ENCODE results near the gene SAMD14.

SAMD14 gene

GRCh38 chr17:50132104-50132794 is 2.3 kb upstream of the SAMD14 start:
- no peak for DNase-seq

DNA sequence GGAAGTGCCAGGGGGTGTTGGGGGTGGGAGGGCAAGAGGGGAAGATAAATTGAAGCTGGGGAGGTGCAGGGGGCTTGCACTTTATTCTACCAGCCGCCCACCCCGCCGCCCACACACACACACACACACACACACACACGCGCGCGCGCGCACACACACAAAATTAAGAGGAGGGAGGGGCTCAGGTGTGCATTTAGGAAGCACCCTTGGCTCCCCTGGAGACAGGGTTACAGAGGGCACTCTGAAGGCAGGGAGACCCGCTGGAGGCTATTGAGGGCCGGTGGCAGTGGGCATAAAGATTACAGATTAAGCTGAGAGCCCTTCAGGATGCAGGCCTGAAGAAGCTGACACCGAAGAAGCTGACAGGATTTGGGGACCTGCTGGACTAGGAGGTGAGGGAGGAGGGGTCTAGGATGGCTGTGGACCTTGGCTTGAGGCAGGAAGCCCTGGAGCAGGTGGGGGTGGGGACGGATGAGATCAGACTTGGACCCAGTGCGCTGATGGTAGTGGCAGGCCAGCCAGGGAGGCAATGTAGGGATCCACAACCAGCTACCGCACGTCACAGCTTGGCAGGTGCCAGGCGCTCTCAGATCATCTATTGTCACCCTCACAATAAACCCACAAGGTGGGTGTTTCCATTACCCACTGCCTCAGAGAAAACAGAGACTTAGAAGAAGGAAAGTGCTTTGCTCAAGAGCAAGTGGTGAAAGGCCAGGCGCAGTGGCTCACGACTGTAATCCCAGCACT is 772 bp upstream of the SAMD14 start:
- DNase-seq: peak; percentile 58

- DNase-seq: no peak
Measured at GRCh38 chr17:50129353-50129727, 620 bp downstream of the SAMD14 start.

- no peak for DNase-seq
Measured at GRCh38 chr17:50128441-50129352, 1.3 kb downstream of the SAMD14 start.

DNA sequence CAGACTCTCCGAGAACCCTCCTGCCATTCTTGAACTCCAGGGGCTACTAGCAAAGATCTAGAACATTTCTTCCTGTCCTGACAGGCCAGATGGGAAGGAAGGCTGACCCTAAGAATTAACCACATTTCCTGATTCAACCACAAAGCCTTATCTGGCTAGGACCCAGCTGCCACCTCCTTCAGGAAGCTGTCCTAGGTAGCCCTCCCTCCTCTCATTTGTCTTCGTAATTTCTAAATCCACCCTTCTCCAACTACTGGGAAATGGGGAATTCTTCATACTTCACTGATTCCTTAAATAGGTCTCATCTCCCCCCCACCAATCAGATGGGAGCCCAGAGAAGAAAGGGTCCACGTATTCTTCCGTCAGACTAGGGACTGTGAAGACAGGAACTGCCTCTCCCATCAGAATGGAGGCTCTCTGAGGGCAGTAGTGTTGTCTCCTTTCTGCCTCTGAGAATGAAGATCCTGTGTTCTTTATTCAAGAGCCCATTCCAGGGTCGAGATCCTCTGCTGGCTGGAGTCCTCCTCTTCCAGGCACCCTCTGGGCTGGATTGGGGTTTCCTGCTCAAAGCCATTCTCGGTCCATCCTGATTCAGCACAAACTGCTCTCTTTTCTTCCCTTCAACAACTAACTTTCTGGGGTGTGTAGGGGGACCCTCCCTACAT is 2.1 kb downstream of the SAMD14 start:
- no peak for DNase-seq

GRCh38 chr17:50125420-50125997 is 4.5 kb downstream of the SAMD14 start:
- no peak for DNase-seq

DNA sequence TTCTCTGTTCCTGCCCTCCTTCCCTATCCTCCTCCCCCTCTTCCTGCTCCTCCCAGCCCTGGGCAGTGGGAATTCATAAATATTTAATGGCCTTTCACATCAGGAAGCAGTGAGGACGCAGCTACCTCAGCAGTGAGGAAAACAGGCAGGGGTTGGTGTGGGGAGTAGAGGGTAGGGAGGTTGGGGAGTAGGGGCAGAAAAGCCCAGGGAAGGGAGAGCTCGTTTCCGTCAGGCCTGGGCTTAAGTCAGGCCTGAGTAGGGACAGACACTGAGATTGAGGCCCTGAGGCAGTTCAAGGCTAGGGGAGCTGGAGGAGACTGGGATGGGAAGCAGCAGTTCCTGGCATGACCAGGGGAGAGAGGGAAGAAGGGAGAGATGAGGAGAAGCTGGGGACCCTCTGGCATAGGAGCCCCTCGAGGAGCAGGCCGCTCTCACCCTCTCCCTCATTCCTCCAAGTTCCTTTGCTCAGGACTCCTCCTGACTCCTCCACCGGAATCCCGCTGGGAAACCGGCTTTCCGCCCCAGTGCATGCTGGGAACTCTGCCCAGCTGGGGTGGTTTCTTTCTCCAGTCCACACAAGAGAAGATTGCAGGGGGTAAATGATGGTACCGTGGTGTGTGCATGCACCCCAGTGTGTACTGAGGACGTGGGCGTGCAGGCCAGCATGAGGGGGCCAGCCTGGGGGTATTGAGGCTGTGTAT is 6.2 kb downstream of the SAMD14 start:
- no peak for DNase-seq

GRCh38 chr17:50122945-50123344 is 7.0 kb downstream of the SAMD14 start:
- peak; percentile 16 for DNase-seq

- DNase-seq: no peak
Measured at GRCh38 chr17:50120475-50121253, 9.3 kb downstream of the SAMD14 start.

GRCh38 chr17:50118828-50119218 is 11.1 kb downstream of the SAMD14 start:
- DNase-seq: no peak

- DNase-seq: no peak
Measured at GRCh38 chr17:50118076-50118827, 11.7 kb downstream of the SAMD14 start.

DNA sequence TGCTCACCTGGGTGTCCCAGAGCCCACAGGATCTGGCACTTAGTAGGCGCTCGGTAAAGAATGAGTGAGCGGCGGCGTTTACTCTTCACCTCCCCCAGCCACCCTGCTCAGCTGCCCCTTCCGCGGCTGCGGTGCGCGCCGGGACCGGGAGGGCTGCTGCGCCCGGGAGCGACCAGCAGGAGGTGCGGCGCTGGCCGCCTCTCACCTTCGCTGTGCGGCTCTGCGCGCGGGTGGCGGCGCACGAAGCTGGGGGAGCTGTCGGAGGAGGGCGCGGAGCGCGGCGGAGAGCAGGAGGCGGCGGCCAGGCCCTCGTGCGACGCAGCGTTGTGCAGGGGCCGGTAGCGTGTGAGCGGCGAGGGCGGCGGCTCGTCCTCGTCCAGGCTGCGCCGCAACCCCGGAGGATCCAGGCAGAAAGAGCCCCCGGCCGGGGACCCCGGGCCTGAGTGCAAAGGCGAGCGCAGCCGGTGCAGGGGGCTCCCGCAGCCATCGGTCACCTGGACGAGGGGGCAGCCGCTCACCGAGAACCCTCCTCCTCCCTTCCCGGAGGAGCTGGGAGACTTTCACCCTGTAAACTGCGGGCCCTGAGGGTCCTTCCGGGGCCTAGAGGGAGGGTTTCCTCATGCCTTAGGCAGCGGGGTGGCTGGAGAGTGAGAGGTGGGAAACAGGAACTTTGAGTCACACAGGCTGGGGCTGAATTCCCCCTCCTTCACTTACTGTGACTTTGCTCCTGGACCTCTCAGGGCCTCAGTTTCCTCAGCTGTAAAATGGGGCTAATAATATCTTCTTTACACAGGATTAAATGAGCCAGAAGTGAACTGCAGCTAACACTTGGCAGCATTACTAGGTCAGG is 12.5 kb downstream of the SAMD14 start:
- DNase-seq: no peak

- DNase-seq: no peak
Measured at GRCh38 chr17:50115756-50116155, 14.2 kb downstream of the SAMD14 start.

- peak; percentile 11 for DNase-seq
Measured at GRCh38 chr17:50114849-50115357, 15.1 kb downstream of the SAMD14 start.

DNA sequence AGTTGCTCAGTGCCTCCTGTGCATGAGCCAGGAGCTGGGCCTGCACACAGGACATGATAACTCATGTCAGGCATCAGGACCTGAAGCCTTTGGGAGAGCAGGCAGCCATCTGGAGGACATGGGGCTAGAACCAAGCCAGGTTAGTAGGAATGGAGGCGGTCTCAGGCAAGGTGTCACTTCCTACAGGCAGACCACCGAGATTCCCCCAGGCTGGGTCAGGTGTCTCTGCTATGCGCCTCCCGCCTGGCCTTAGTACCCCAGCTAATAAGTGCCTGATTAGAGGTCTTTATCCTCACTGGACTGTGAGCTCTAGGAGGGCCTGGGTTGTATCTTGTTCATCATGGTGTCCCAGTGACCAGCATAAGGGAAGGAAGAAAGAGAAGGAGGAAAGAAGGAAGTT is 15.6 kb downstream of the SAMD14 start:
- DNase-seq: no peak

GRCh38 chr17:50113624-50114320 is 16.2 kb downstream of the SAMD14 start:
- DNase-seq: no peak

- no peak for DNase-seq
Measured at GRCh38 chr17:50112694-50113093, 17.3 kb downstream of the SAMD14 start.

All from NCI-H1436 treated with DMSO at 0.1 percent for 48 hours (cell line).